NCI-H524 (cell line): Measurements from ENCODE around the gene LBH.

Experiments used
- DNase-seq, 2 experiments: peaks; one replicate each; lab custom pipeline; 2025; lab: John Stamatoyannopoulos, UW

LBH gene

DNA sequence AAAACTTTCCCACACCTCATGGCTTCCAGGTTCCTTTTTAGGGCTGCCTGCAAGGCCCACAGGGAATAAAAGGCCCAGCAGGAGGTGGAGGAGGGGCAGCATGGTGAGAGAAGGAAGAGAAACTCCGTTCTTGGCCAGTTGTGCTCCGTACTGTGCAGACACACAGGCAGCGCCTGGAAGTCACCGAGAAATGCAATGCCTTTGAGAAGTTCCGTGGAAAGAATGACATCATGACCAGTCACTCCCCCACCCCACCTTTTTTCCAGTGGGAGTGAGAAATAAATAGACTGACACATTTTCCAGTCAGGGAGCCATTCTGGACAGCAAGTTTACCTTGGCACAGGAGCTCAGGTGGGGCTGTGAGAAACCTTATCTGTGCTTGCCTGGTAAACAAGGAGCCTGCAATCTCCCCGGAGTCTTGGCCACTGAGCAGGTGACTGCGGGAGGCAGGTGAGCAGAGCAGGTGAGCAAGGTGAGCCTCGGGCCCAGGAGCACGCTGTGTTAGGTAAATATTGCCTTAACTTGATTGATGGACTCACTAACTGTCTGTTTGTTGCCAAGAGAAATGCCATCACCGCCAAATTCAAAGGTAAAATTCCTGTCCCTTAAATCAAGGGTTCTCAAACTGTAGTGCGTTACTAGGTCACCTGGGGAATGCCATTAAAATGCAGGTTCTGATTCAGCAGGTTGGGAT lies 13.5 kb upstream of the LBH start:
- DNase-seq = no peak

- DNase-seq = peak in 1 of 2 experiments; percentile 10
Observed at GRCh38 chr2:30218338-30218713, 13.0 kb upstream of the LBH start.

DNA sequence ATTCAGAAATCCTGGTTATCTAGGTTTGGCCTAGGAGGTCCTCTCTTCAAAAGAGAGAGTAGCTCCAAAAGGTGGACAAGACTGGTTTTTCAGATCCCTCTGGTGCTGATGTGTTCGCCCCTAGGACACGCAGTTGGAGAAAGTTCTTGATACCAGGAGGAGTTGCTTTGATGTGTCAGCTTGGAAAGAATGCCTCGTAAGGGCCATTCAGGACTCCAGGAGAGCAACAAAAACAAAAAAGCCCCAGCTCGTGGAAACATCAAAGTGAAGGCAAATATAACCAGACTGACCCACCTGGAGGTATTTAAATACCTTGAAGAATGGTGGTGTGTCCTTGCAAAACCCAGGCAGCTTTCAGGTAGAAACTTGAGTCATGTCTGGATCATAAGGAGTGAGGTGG lies 12.5 kb upstream of the LBH start:
- DNase-seq = no peak

DNA sequence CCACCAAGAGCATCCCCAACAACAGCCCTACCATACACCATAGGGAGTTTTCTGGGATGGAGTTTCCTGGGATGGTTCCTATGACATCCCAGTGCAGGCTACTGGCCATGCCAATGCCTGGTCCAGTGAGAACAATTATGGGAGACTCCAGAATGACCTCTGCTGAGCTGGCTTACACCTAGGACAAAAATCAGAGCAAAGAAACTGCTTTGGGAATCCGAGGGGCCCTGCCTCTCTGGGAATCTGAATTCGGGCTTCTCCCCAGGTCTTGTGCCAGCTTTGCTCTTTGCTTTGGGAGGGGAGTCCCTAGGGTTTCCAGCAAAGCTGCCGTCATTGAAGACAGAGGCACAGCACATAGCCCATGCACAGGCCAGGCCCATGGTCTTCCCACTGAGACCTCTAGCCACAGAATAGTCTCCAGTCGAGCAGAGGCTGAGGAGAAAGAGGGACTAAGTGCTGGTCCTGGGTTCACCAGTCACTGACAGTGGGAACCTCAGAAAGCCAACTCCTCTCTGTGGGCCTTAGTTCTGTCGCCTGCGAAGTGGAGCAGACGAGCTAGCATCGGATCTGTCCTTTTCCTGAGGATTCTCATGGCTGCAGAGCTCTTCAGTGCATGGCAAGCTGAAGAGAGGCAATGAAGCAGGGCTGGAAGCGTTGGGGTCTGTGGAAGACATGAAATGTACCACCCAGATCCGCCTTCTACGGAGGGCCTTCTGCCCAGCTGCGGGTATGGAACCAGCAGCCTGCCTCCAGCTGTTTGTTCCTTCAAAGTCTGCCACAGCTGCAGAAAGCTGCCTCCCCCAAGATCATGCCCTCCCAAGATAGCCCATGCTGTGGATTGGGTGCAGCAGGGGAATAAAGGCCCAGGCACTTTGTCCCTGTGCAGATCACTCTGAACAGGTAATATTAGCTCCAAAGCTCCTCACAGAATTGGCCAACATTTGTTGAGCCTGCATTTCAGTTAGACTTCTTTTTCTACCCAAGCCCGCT lies 11.2 kb upstream of the LBH start:
- DNase-seq = no peak

DNA sequence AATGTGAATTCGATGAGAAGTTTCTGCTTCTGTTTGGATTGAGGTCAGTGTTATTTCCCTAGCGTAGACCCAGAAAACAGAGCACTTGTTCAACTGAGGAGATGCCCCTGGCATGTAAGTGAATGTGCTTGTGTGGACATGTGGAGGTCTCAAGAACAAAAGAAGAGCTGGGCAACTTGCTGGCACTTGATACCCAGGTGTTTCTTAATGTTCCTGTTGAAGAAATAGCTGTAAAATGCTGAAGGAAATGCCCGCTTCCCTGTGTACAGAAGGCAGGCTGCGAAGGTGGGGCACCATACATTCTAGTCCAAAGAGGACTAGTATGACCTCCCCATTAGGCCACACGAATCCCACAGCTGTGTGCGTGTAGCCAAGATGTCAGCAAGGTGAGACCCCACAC lies 9.8 kb upstream of the LBH start:
- DNase-seq = no peak

- no peak for DNase-seq
Observed at GRCh38 chr2:30222031-30222430, 9.3 kb upstream of the LBH start.

DNA sequence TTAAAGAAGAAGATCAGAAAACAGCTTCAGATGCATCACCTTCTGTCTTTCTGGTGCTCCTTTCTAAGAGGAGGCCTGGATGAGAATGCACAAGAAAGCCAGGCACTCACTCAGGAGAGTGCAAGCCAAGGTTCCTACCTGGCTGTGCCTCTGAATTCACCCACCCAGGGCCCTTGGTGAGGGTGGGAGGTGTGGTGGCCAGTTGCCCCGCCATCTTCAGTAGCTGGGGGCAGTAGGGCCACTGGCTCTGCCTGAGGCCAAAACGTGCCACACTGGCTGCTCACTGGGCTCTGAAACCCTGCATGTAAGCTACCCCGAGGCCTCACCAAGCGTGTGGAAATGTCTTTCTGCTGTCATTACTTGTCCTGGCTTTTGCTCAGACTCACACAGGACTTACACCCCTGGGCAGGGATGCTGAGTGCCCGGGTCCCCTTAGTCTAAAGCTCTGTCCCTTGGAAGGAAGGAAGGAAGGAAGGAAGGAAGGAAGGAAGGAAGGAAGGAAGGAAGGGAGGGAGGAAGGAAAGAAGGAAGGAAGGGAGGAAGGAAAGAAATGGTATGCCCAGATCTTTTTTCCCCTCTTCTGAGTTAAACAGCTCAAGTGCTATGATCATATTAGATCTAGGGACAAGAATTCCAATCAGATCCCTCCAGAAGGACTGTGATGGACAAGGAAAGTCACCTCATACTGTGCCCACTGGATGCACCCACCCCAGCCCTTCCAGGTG lies 8.5 kb upstream of the LBH start:
- no peak for DNase-seq

DNA sequence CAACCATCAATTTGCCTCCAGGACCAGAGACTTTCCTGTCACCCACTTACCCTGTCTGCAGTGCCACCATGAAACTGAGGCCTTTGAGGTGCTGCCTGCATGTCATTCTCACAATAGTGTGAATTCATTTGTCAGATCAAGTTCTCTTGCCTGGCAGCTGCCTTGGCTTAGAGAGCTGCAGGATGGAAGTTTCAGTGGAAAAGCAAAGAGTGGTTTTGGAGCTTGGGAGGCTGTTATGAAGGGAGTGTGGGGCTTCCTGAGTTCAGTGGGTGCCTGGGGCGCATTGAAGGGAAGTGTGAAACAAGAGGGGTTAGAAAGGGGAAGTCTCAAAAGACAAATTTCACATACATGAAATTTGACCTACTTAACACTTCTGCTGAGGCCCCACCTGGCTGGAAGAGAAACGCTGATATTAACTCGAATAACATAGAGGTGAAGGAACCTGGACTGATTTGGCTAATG lies 7.9 kb upstream of the LBH start:
- DNase-seq = no peak

GRCh38 chr2:30224151-30224550 lies 7.2 kb upstream of the LBH start:
- DNase-seq = no peak

DNA sequence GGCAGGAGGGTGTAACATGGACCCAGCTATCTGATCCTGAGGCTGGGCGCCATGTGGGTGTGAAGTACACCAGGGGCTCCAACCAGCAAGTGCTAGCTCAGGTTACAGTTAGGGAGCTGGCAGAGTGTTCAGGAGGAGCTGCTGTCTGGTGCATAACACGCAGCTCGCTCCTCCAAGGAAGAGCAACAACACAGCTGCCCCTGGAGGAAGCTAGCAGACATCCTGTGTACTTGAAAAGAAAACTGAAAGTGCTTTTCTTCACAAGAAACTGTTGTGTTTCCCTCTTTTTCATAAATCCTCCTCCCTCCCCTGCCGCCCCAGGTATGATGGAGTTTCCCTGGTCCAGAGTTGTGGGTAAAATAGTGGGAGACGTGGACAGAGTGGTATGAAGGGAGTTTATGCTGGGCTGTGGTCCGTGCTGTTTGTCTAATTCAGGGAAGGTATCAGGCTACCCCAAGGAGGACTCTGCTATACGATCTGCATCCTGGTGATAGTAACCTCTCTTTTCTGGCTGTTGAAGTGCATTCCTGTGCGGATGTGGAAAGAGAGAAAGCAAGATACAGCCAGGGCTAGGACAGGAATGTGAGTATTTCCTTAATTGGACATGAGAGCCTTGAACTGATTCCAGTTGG lies 6.1 kb upstream of the LBH start:
- DNase-seq = peak; percentile 70 to 93

- DNase-seq = no peak
Observed at GRCh38 chr2:30226144-30227032, 4.9 kb upstream of the LBH start.

GRCh38 chr2:30229596-30229995 lies 1.7 kb upstream of the LBH start:
- no peak for DNase-seq

- DNase-seq = peak; percentile 66 to 82
Observed at GRCh38 chr2:30230497-30231211, 680 bp upstream of the LBH start.

GRCh38 chr2:30231996-30232800 lies 864 bp downstream of the LBH start:
- peak; percentile 72 to 90 for DNase-seq

DNA sequence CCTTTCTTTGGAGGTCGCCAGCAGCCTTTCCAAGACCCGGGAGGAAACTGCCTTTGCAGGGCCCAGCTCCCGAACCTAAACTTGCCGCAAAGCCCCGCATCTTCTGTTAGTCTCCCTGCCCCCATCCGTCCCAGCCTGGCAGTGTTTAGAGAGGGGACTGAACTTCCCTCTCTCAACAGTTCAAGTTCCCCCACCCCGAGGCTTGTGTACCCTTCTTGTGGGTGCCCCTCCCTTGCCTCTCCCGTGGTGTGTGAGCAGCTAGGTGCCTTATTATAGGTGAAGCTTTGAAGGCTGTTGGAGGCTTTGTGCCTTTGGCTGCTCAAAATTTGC lies 1.4 kb downstream of the LBH start:
- peak; percentile 42 to 65 for DNase-seq

DNA sequence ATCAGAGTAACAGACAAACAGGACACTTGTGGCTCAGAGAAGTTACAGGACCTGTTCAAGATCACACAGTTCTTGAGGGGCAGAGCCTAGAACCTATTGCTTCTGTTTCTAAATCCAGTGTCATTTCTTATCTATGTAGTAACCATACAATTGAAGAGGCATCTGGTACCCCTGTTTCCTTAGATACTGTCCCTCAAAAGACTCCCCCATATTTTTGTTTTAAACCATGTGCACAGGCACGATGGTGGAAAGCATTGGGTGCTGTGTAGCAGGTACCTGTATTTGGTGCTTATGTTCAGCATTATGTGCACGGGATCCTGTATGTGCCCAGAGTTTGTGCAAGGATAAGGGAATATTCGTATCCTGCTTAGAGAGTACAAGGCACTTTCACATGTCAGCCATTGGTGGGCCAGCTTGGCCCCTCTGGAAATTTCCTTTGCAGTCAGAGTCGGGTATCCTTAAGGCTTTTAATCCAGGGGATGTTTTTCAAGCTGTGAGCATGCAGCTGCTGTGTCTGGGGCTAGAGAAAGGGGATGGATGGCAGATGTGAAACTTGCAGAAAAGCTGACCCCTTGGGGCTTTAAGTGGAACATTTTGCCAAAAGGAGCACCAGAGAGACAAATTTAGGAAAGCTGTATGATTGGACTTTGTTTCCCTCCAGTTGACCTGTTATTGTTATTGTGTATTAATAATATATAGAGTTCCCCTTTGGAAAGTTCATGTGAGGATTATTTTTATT lies 2.1 kb downstream of the LBH start:
- peak; percentile 76 to 93 for DNase-seq

DNA sequence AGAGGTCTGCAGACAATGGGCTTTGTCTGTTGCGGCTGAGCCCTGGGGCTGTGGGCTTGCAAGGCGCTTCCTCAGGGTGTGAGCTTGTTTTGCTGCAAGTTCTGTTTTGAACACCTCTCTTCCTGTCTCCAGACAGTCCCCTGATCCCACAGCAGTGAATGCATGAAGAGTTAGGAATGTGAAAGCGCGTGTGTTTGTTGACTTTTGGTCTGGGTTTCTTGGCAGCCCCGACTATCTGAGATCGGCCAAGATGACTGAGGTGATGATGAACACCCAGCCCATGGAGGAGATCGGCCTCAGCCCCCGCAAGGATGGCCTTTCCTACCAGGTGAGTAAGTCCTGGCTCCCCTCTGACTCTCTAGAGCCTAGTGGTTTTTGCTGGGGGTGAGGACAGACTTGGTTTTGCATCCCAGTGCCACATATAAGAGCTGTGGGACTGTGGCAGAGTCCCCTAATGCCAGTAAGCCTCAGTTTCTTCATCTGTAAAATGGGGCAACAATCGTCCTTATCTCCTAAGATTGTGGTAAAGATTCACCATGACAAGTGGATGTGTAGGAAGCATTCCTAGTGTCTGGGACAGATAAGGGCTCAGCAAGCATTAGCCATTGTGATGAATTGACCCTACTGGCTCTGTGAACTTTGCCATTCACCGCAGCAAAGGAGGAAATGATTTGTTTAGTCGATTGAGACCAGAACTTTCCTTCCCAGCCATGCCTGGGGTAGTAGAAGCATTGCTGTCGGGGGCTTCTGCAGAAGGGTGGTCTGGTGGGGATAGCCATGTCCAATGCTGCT lies 3.0 kb downstream of the LBH start:
- DNase-seq = no peak
